Hepatocyte (in vitro differentiated cells): ENCODE measurements around the gene ZMYM4. TPM values are rescaled to one million over a fixed set of nuclear protein-coding genes. Genes with fewer than 3 reads are reported as not detected.

ENCODE experiments used
- DNase-seq: peaks from one replicate; pipeline ENCODE4 v3.0.0-alpha.2; 2016; ENCODE audit warnings: low spot score
- H2AFZ ChIP-seq: fragments of 200-600 bp; sonication (generic); 2 replicates; pipeline ENCODE4 v1.6.0; 2016; ENCODE audit warnings: antibody characterized with exemption, mild to moderate bottlenecking
- H3K27ac ChIP-seq: fragments of 200-600 bp; sonication (generic); 2 replicates; pipeline ENCODE4 v1.5.1; 2016; ENCODE audit warnings: mild to moderate bottlenecking
- H3K27me3 ChIP-seq: fragments of 200-600 bp; sonication (generic); 2 replicates; pipeline ENCODE4 v1.6.1; 2016
- H3K36me3 ChIP-seq: fragments of 200-600 bp; sonication (generic); replicated peaks from 2 replicates; pipeline ENCODE4 v1.5.1; 2016; ENCODE audit warnings: low read depth; ENCODE audit not compliant: insufficient read depth
- H3K4me1 ChIP-seq: fragments of 200-600 bp; sonication (generic); 2 replicates; pipeline ENCODE4 v1.5.1; 2016; ENCODE audit warnings: mild to moderate bottlenecking, moderate library complexity; ENCODE audit not compliant: insufficient read depth
- H3K4me2 ChIP-seq: fragments of 200-600 bp; sonication (generic); 2 replicates; pipeline ENCODE4 v1.6.0; 2016
- H3K4me3 ChIP-seq: fragments of 200-600 bp; sonication (generic); 2 replicates; pipeline ENCODE4 v1.5.1; 2016; ENCODE audit warnings: mild to moderate bottlenecking
- H3K79me2 ChIP-seq: fragments of 200-600 bp; sonication (generic); 2 replicates; pipeline ENCODE4 v1.6.0; 2017; ENCODE audit warnings: mild to moderate bottlenecking
- H3K9me2 ChIP-seq: fragments of 200-600 bp; sonication (generic); replicated peaks from 2 replicates; pipeline ENCODE4 v1.6.0; 2017; ENCODE audit warnings: mild to moderate bottlenecking; ENCODE audit not compliant: insufficient read depth
- H3K9me3 ChIP-seq: fragments of 200-600 bp; sonication (generic); 2 replicates; pipeline ENCODE4 v1.5.1; 2016; ENCODE audit warnings: low read depth, mild to moderate bottlenecking
- H4K20me1 ChIP-seq: fragments of 200-600 bp; sonication (generic); 2 replicates; pipeline ENCODE4 v1.6.0; 2016; ENCODE audit warnings: mild to moderate bottlenecking; ENCODE audit not compliant: insufficient read depth, poor library complexity, severe bottlenecking
- EZH2 ChIP-seq: fragments of 200-600 bp; sonication (generic); IDR thresholded peaks from 2 replicates; pipeline ENCODE4 v1.6.1; 2016; ENCODE audit warnings: antibody characterized with exemption, mild to moderate bottlenecking, borderline replicate concordance
- EZH2phosphoT487 ChIP-seq: fragments of 200-600 bp; sonication (generic); IDR thresholded peaks from one replicate; pipeline ENCODE4 v1.6.1; 2018; ENCODE audit warnings: antibody characterized with exemption, mild to moderate bottlenecking, low read depth, moderate library complexity; ENCODE audit not compliant: unreplicated experiment, severe bottlenecking
- WGBS: methylation state at CpG from one replicate; pipeline ENCODE4 v1.1.6; 2016; ENCODE audit warnings: low lambda C conversion rate; ENCODE audit errors: missing lambda C conversion rate; 5-methylcytosine and 5-hydroxymethylcytosine counted together
- polyA plus RNA-seq: library from polyadenylated mRNA; unstranded; fragments of >200 nt; fragmentation: Nextera tagmentation; extraction: Ambion mirVana; gene quantifications from 2 replicates; pipeline ENCODE4 v1.2.1, GENCODE V29; 2016
- total RNA-seq: library from RNA; depleted of rRNA; stranded (reverse); fragments of >200 nt; gene quantifications from 2 replicates; pipeline ENCODE4 v1.2.3, GENCODE V29; 2014
- TF ChIP-seq, protein P1 (sequence below): fragments of 200-600 bp; sonication (generic); IDR thresholded peaks from 2 replicates; pipeline ENCODE4 v1.5.1; 2016; ENCODE audit warnings: antibody characterized with exemption, mild to moderate bottlenecking; ENCODE audit not compliant: poor library complexity

Gene ZMYM4
- total and polyA plus RNA-seq, 2 experiments from 2014 or later, result 17.6 to 43.4 TPM

DNA sequence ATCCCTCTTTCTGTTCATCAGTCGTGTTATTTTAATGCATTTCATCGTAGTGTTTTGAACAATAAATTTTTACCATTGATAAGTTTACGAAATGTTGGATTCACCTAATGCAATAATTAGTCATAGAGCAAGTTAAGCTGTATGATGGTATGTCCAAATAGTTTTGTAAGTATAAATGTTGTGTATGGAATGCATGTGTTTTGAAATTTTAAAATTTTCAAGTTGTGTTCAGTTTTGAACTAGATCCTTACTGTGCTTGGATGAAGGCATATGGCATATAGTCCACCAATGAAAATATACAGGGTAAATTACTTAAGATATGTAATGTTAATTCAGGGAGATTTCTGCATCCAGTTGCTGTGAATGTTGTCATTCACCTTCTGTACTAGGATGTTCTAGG is 2.3 kb downstream of the ZMYM4 start:
- H3K4me1 ChIP-seq, result peaks cover 5% of the 10 kb centered on the region
- H2AFZ ChIP-seq, result no peak overlapping the region
- H3K4me3 ChIP-seq, result no peak overlapping the region
- 100% methylated on average over 3 of the region's 3 CpGs for WGBS
- no peaks in the 10 kb centered on the region for H3K9me2 ChIP-seq
- peaks cover 33% of the 10 kb centered on the region for H4K20me1 ChIP-seq
- H3K9me3 ChIP-seq, result no peaks in the 10 kb centered on the region
- peak overlapping the region; percentile 80 for H3K4me2 ChIP-seq
- H3K27me3 ChIP-seq, result no peaks in the 10 kb centered on the region
- H3K36me3 ChIP-seq, result no peaks in the 10 kb centered on the region
- H3K79me2 ChIP-seq, result peaks cover 71% of the 10 kb centered on the region
- TF ChIP-seq, protein P1, sequence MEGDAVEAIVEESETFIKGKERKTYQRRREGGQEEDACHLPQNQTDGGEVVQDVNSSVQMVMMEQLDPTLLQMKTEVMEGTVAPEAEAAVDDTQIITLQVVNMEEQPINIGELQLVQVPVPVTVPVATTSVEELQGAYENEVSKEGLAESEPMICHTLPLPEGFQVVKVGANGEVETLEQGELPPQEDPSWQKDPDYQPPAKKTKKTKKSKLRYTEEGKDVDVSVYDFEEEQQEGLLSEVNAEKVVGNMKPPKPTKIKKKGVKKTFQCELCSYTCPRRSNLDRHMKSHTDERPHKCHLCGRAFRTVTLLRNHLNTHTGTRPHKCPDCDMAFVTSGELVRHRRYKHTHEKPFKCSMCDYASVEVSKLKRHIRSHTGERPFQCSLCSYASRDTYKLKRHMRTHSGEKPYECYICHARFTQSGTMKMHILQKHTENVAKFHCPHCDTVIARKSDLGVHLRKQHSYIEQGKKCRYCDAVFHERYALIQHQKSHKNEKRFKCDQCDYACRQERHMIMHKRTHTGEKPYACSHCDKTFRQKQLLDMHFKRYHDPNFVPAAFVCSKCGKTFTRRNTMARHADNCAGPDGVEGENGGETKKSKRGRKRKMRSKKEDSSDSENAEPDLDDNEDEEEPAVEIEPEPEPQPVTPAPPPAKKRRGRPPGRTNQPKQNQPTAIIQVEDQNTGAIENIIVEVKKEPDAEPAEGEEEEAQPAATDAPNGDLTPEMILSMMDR, result no peak
- TF ChIP-seq EZH2phosphoT487, result no peak
- TF ChIP-seq EZH2, result no peak
- H3K27ac ChIP-seq, result no peak overlapping the region
- DNase-seq, result no peak

GRCh38 chr1:35274197-35274596 is 5.7 kb downstream of the ZMYM4 start:
- Histone ChIP-seq H3K36me3 (peaks cover 3% of the 10 kb centered on the region), H3K4me3 (no peak overlapping the region), H2AFZ (no peak overlapping the region), H4K20me1 (peaks cover 36% of the 10 kb centered on the region), H3K27ac (no peak overlapping the region), H3K4me2 (no peak overlapping the region), H3K79me2 (peaks cover 100% of the 10 kb centered on the region), H3K4me1 (peaks cover 5% of the 10 kb centered on the region), H3K27me3 (no peaks in the 10 kb centered on the region), H3K9me3 (no peaks in the 10 kb centered on the region), H3K9me2 (no peaks in the 10 kb centered on the region)
- TF ChIP-seq, protein P1, result no peak
- no peak for TF ChIP-seq EZH2
- TF ChIP-seq EZH2phosphoT487, result no peak
- no peak for DNase-seq
- 98% methylated on average over 4 of the region's 4 CpGs for WGBS

DNA sequence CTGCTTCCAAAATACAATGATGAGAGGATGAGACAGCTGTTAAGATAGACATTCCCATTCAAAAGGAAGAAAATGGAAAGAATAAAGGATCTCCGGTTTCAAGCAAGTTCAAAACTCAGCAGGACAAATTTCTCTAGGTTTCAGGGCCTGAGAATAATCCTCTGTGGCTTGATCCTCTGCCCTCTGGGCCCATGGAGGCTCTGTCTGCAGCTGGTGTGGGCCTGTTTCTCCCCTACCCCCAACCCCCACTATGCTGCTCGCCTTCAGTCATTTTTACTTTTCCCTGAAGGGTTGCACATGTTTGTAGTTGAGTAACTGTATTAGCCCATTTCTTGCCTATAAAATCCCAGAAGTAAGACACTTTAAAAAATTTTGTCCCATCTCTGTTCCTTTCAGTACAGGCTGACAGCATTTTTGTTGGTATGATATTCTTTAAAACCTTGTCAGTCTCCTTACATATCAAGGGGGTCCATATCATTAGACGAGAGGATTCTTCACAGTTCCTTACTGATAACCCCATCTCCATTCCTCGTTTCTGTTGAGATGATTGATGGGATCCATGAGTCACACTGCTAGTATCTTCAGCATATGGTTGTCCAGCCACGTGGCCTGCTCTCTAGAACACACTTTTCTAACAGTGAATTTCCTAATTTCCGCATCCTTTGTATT is 10.5 kb downstream of the ZMYM4 start:
- Histone ChIP-seq H3K4me2 (no peak overlapping the region), H4K20me1 (peaks cover 21% of the 10 kb centered on the region), H3K9me2 (no peaks in the 10 kb centered on the region), H3K79me2 (peaks cover 95% of the 10 kb centered on the region), H3K9me3 (no peaks in the 10 kb centered on the region), H3K27ac (no peak overlapping the region), H3K4me1 (no peaks in the 10 kb centered on the region), H3K36me3 (peaks cover 6% of the 10 kb centered on the region), H3K4me3 (no peak overlapping the region), H3K27me3 (no peaks in the 10 kb centered on the region), H2AFZ (no peak overlapping the region)
- TF ChIP-seq, protein P1, result no peak
- TF ChIP-seq EZH2phosphoT487, result no peak
- TF ChIP-seq EZH2, result no peak
- no peak for DNase-seq
- WGBS, result 79% methylated on average over 6 of the region's 6 CpGs
